K562 (cell line): ENCODE results near the gene FAM24A. TPM values are rescaled to one million over a fixed set of nuclear protein-coding genes. Genes with fewer than 3 reads are reported as not detected.
A peak's percentile ranks its signal among the peaks of the same experiment; 100 is the strongest.

ENCODE experiments used
- ATAC-seq: fragments of 200-7000 bp; cut with Tn5 transposase; 3 replicates; pipeline ENCODE4 v1.9.1; 2020; ENCODE audit warnings: moderate library complexity
- BruUV-seq: library from RNA; stranded (reverse); fragments of 400-500 nt; replicated peaks from 2 replicates; lab custom pipeline; 2021; lab: Mats Ljungman, UMichigan
- CTCF ChIA-PET: fragments of 300-600 bp; formaldehyde crosslinking; extraction: SDS; loops from one replicate; lab custom pipeline; 2021; ENCODE audit warnings: low intra/inter-chr PET ratio; lab: Yijun Ruan, JAX
- POLR2A ChIA-PET: fragments of 300-600, 350-650 bp; sonication (Branson Sonifier 250); formaldehyde crosslinking; extraction: SDS; loops from one replicate; lab custom pipeline; 2021; ENCODE audit warnings: antibody characterized with exemption, inconsistent platforms; lab: Yijun Ruan, JAX
- DNase-seq, 4 experiments: peaks; one replicate each; pipeline versions ENCODE4 v3.0.0 to v3.0.0-alpha.2; 2011 to 2018; ENCODE audit warnings: low spot score in 3 of 4, mixed read lengths in 3 of 4; ENCODE audit errors: extremely low read depth in 1 of 4
- FAIRE-seq: peaks from 2 replicates; lab custom pipeline; 2011; peaks lifted over from hg19 to GRCh38; lab: Jason Lieb, UNC
- H2AFZ ChIP-seq: 2 replicates; pipeline ENCODE4 v1.6.0; 2011; ENCODE audit warnings: low read depth, low read length, control low read depth, inconsistent platforms
- H3K27ac ChIP-seq: fragments of 200-600 bp; 3 replicates; pipeline ENCODE4 v1.8.0; 2011; ENCODE audit warnings: low read depth, mild to moderate bottlenecking, control low read depth, inconsistent platforms, low read length, moderate library complexity, mixed read lengths; ENCODE audit errors: extremely low read depth
- H3K27me3 ChIP-seq, 2 experiments: fragments of 300-600 bp in 1 of 2; 2 replicates in 1 of 2; 3 replicates in 1 of 2; pipeline versions ENCODE4 v1.6.0 to v1.8.0; 2011; ENCODE audit warnings: inconsistent platforms in 2 of 2, low read length in 2 of 2, mild to moderate bottlenecking in 1 of 2, mixed read lengths in 1 of 2, moderate library complexity in 1 of 2; ENCODE audit not compliant: control insufficient read depth in 2 of 2, insufficient read depth in 2 of 2
- H3K36me3 ChIP-seq: fragments of 300-600 bp; 3 replicates; pipeline ENCODE4 v1.8.0; 2011; ENCODE audit warnings: mild to moderate bottlenecking, low read length, inconsistent platforms; ENCODE audit not compliant: control insufficient read depth, insufficient read depth
- H3K4me1 ChIP-seq, 2 experiments: fragments of 200-600 bp in 1 of 2; replicated peaks in 1 of 2; 2 replicates in 1 of 2; 3 replicates in 1 of 2; pipeline versions ENCODE4 v1.5.1 to v1.8.0; 2011; ENCODE audit warnings: inconsistent platforms in 2 of 2, low read length in 2 of 2, mild to moderate bottlenecking in 1 of 2, mixed read lengths in 1 of 2, moderate library complexity in 1 of 2; ENCODE audit not compliant: control insufficient read depth in 2 of 2, insufficient read depth in 2 of 2
- H3K4me2 ChIP-seq: 2 replicates; pipeline ENCODE4 v1.6.1; 2011; ENCODE audit warnings: low read length, control low read depth, inconsistent platforms, mixed read lengths; ENCODE audit not compliant: insufficient read depth
- H3K4me3 ChIP-seq: fragments of 200-600 bp; sonication (generic), shearing (Covaris generic); 2 replicates; pipeline ENCODE4 v1.5.1; 2016; ENCODE audit warnings: control low read depth, inconsistent platforms
- H3K79me2 ChIP-seq: fragments of 200-600 bp; 3 replicates; pipeline ENCODE4 v1.8.0; 2011; ENCODE audit warnings: low read length, inconsistent platforms; ENCODE audit not compliant: control insufficient read depth, insufficient read depth
- H3K9ac ChIP-seq, 2 experiments: 2 replicates each; pipeline versions ENCODE4 v1.6.0 to v1.6.1; 2011; ENCODE audit warnings: low read depth in 2 of 2, low read length in 2 of 2, control low read depth in 1 of 2, inconsistent platforms in 1 of 2, mild to moderate bottlenecking in 1 of 2, mixed read lengths in 1 of 2; ENCODE audit not compliant: insufficient read depth in 1 of 2
- H3K9me1 ChIP-seq: one replicate; pipeline ENCODE4 v1.6.0; 2011; ENCODE audit warnings: inconsistent platforms, mild to moderate bottlenecking, low read length, moderate library complexity; ENCODE audit not compliant: control insufficient read depth, insufficient read depth
- H3K9me3 ChIP-seq: replicated peaks from 2 replicates; pipeline ENCODE4 v1.5.1; 2011; ENCODE audit warnings: low read depth, low read length, inconsistent platforms; ENCODE audit not compliant: control insufficient read depth, insufficient read depth
- H4K20me1 ChIP-seq: replicated peaks from 2 replicates; pipeline ENCODE4 v1.6.1; 2011; ENCODE audit warnings: low read length, inconsistent platforms, mixed read lengths; ENCODE audit not compliant: control insufficient read depth, insufficient read depth
- BMI1 ChIP-seq: fragments of 150-350 bp; IDR thresholded peaks from 2 replicates; pipeline ENCODE4 v1.6.1; 2014; ENCODE audit warnings: low read length
- CBX2 ChIP-seq: fragments of 200-600 bp; sonication (generic); IDR thresholded peaks from one replicate; pipeline ENCODE4 v1.6.1; 2012; ENCODE audit warnings: mild to moderate bottlenecking, low read length, inconsistent platforms; ENCODE audit not compliant: insufficient read depth, poor library complexity, severe bottlenecking
- CEBPG ChIP-seq, 3 experiments: fragments of 200-800 bp in 1 of 3; sonication (Bioruptor generic) in 1 of 3; sonication (generic) in 1 of 3; formaldehyde crosslinking in 1 of 3; IDR thresholded peaks in 2 of 3; conservative IDR thresholded peaks in 1 of 3; 2 replicates each; pipeline versions ENCODE4 v1.6.1 to v1.8.0; 2016 to 2022; ENCODE audit warnings: missing compliant biosample characterization in 2 of 3, missing genetic modification characterization in 2 of 3, mild to moderate bottlenecking in 1 of 3, missing genetic modification reagents in 1 of 3
- FIP1L1 ChIP-seq: fragments of 200-400 bp; formaldehyde crosslinking; IDR thresholded peaks from 2 replicates; pipeline ENCODE4 v1.6.1; 2018; ENCODE audit warnings: mild to moderate bottlenecking, low read depth, low read length; ENCODE audit not compliant: poor library complexity, severe bottlenecking
- HMGXB4 ChIP-seq: sonication (generic); formaldehyde crosslinking; IDR thresholded peaks from 2 replicates; pipeline ENCODE4 v1.8.1; 2023; ENCODE audit warnings: mild to moderate bottlenecking, missing genetic modification reagents
- HSF4 ChIP-seq: fragments of 250-450 bp; sonication (Bioruptor Pico); IDR thresholded peaks from 2 replicates; pipeline ENCODE4 v2.1.2; 2022; ENCODE audit warnings: mild to moderate bottlenecking, moderate library complexity, borderline replicate concordance
- MEIS2 ChIP-seq: fragments of 450-650 bp; IDR thresholded peaks from 2 replicates; pipeline ENCODE4 v1.6.1; 2014; ENCODE audit warnings: mild to moderate bottlenecking; ENCODE audit not compliant: partially characterized antibody
- MTA2 ChIP-seq: fragments of 450-650 bp; IDR thresholded peaks from 2 replicates; pipeline ENCODE4 v1.6.1; 2016; ENCODE audit warnings: low read depth
- NRF1 ChIP-seq, 2 experiments: fragments of 450-650 bp; IDR thresholded peaks in 1 of 2; conservative IDR thresholded peaks in 1 of 2; 2 replicates each; pipeline ENCODE4 v1.6.1; 2014; ENCODE audit warnings: mild to moderate bottlenecking in 2 of 2
- PCBP2 ChIP-seq: fragments of 200-400 bp; formaldehyde crosslinking; IDR thresholded peaks from 2 replicates; pipeline ENCODE4 v1.6.1; 2018; ENCODE audit warnings: low read length, low read depth, mild to moderate bottlenecking, moderate library complexity; ENCODE audit not compliant: poor library complexity, severe bottlenecking
- PHF20 ChIP-seq: fragments of 450-650 bp; IDR thresholded peaks from 2 replicates; pipeline ENCODE4 v1.6.1; 2018; ENCODE audit not compliant: partially characterized antibody
- RBM15 ChIP-seq: fragments of 200-400 bp; formaldehyde crosslinking; IDR thresholded peaks from 2 replicates; pipeline ENCODE4 v1.6.1; 2018; ENCODE audit warnings: mild to moderate bottlenecking, low read length, moderate library complexity; ENCODE audit not compliant: insufficient read depth
- RCOR1 ChIP-seq, 2 experiments: IDR thresholded peaks; 2 replicates each; pipeline ENCODE4 v1.6.1; 2012; ENCODE audit warnings: low read depth in 2 of 2, low read length in 2 of 2, borderline replicate concordance in 1 of 2, improper control_type of control experiment in 1 of 2
- RNF2 ChIP-seq: sonication (generic); IDR thresholded peaks from 2 replicates; pipeline ENCODE4 v1.6.1; 2016
- SMARCE1 ChIP-seq: fragments of 450-650 bp; IDR thresholded peaks from 2 replicates; pipeline ENCODE4 v1.7.1; 2016; ENCODE audit warnings: mild to moderate bottlenecking
- TAF7 ChIP-seq: fragments of 450-650 bp; IDR thresholded peaks from 2 replicates; pipeline ENCODE4 v1.6.1; 2016; ENCODE audit warnings: missing genetic modification characterization, missing compliant biosample characterization
- TAF9B ChIP-seq: fragments of 450-650 bp; IDR thresholded peaks from 2 replicates; pipeline ENCODE4 v1.6.1; 2018; ENCODE audit warnings: mild to moderate bottlenecking; ENCODE audit not compliant: partially characterized antibody
- TEAD4 ChIP-seq, 2 experiments: sonication (generic) in 1 of 2; formaldehyde crosslinking in 1 of 2; IDR thresholded peaks; 2 replicates each; pipeline versions ENCODE4 v1.6.1 to v1.8.0; 2012 to 2022; ENCODE audit warnings: borderline replicate concordance in 1 of 2, inconsistent platforms in 1 of 2, low read length in 1 of 2, mild to moderate bottlenecking in 1 of 2, missing genetic modification reagents in 1 of 2
- ZEB2 ChIP-seq: fragments of 450-650 bp; IDR thresholded peaks from 2 replicates; pipeline ENCODE4 v1.6.1; 2016
- ZFP36 ChIP-seq: fragments of 150-350 bp; IDR thresholded peaks from 2 replicates; pipeline ENCODE4 v1.6.1; 2018; ENCODE audit warnings: low read length, low read depth; ENCODE audit not compliant: partially characterized antibody
- ZFPM2 ChIP-seq: fragments of 250-450 bp; sonication (Bioruptor Pico); IDR thresholded peaks from 2 replicates; pipeline ENCODE4 v1.5.1; 2022; ENCODE audit warnings: mild to moderate bottlenecking
- ZNF174 ChIP-seq: fragments of 250-450 bp; sonication (Bioruptor Pico); IDR thresholded peaks from 2 replicates; pipeline ENCODE4 v1.4.0; 2020; ENCODE audit warnings: mild to moderate bottlenecking
- ZNF41 ChIP-seq: fragments of 250-450 bp; sonication (Bioruptor Pico); conservative IDR thresholded peaks from 2 replicates; pipeline ENCODE4 v1.4.0; 2020; ENCODE audit warnings: mild to moderate bottlenecking
- ZNF561 ChIP-seq: fragments of 450-650 bp; formaldehyde crosslinking; conservative IDR thresholded peaks from 2 replicates; pipeline ENCODE4 v1.4.0; 2020; ENCODE audit warnings: mild to moderate bottlenecking, moderate library complexity
- WGBS: fragments of 100-300 bp; shearing (Covaris generic); methylation state at CpG from one replicate; pipeline ENCODE4 v1.1.6; 2016; ENCODE audit warnings: low coverage, mixed read lengths; ENCODE audit not compliant: insufficient coverage; ENCODE audit errors: missing lambda C conversion rate; 5-methylcytosine and 5-hydroxymethylcytosine counted together
- in situ Hi-C: fragments of 300-500 bp; cut with MboI; formaldehyde crosslinking; loops from 4 replicates; pipeline ENCODE4 v1.15.0; 2018; ENCODE audit warnings: inconsistent platforms, mixed read lengths
- intact Hi-C: fragments of 100-400 bp; cut with micrococcal nuclease; formaldehyde crosslinking; loops from 2 replicates; pipeline ENCODE4 v1.14.2; 2022
- polyA plus RNA-seq, 8 experiments: library from polyadenylated mRNA; depleted of rRNA in 4 of 8; stranded (reverse) in 5 of 8; unstranded in 3 of 8; fragments of >200 nt; fragmentation: Nextera tagmentation in 2 of 8; fragmentation: Illumina TruSeq in 1 of 8; extraction: Ambion mirVana in 2 of 8; extraction: Trizol in 1 of 8; gene quantifications; 2 replicates each; pipeline versions ENCODE4 v1.2.1 to v1.2.3, GENCODE V29; 2011 to 2014; ENCODE audit warnings: inconsistent platforms in 1 of 8, missing spikeins in 1 of 8
- total RNA-seq, 7 experiments: library from RNA; depleted of rRNA in 6 of 7; stranded (reverse); fragments of >200 nt in 6 of 7; fragmentation: Illumina TruSeq in 2 of 7; extraction: Trizol in 2 of 7; gene quantifications; 2 replicates each; pipeline versions ENCODE4 v1.2.1 to v1.2.3, GENCODE V29; 2011 to 2021; ENCODE audit warnings: low replicate concordance in 1 of 7

Gene FAM24A
- total and polyA plus RNA-seq, 9 of the 15 experiments (the other 6 are each of a cell fraction or from before 2014, with no cell fraction given): not detected

DNA sequence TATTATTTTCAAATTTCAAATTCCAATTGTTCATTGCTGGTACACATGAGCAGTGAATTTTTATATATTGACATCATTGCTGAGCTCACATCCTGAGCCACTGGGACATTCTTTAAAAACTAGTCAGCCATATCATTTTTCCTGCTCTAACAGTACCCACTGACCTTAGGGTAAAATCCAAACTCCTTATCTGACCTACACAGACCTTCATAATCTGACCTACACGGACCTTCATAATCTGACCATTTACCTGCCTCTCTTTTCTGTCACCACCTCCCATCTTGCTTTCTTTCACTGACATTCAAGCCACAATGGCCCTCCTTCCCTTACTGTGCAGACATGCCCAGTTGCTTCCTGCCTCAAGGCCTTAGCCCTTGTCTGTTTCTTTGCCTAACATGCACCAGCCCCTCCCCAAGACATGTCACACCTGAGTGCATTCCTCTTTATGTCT is 48.7 kb upstream of the FAM24A start:
- Histone ChIP-seq H3K4me3 (no peak overlapping the region), H3K9me3 (no peaks in the 10 kb centered on the region), H4K20me1 (peaks cover 18% of the 10 kb centered on the region), H3K9ac (no peak overlapping the region), H3K9me1 (no peaks in the 10 kb centered on the region), H3K27me3 (no peaks in the 10 kb centered on the region), H3K4me1 (peaks cover 0 to 6% of the 10 kb centered on the region in 2 experiments; a peak in 2 of 5 replicates), H3K4me2 (no peak overlapping the region), H3K79me2 (peaks cover 73% of the 10 kb centered on the region), H2AFZ (no peak overlapping the region), H3K27ac (no peak overlapping the region), H3K36me3 (no peaks in the 10 kb centered on the region)
- in situ Hi-C loops (no loop called here), intact Hi-C loops (no loop called here)
- peak; percentile 57 for FAIRE-seq
- BruUV-seq: no TSS peak
- ATAC-seq: peak; percentile 70
- DNase-seq: peak in 2 of 4 experiments; percentile 24 to 43
- 0% methylated on average over 1 of the region's 1 CpG for WGBS
- CTCF ChIA-PET: no interaction called here
- POLR2A ChIA-PET: no interaction called here
- TF ChIP-seq RBM15 (no peak), ZNF41 (CRISPR knock-in tag) (no peak), CBX2 (no peak), TEAD4 (IDR thresholded peaks at IDR 0.05; ENCODE audit: low read length) (peak; percentile 76), TEAD4 (CRISPR knock-in tag; IDR thresholded peaks at IDR 0.05; ENCODE audit: borderline replicate concordance) (no peak), RNF2 (no peak), FIP1L1 (no peak), ZEB2 (peak; percentile 94), ZFP36 (no peak), CEBPG (CRISPR knock-in tag; IDR thresholded peaks at IDR 0.05) (no peak), CEBPG (tag; conservative IDR thresholded peaks at IDR 0.05 in 1 of 2, IDR thresholded peaks at IDR 0.05 in 1 of 2) (no peak), SMARCE1 (peak; percentile 67; the same call in 1 of the 2 replicates), HMGXB4 (CRISPR knock-in tag) (no peak), NRF1 (conservative IDR thresholded peaks at IDR 0.05 in 1 of 2, IDR thresholded peaks at IDR 0.05 in 1 of 2) (0 out of 4 replicates have a peak, but pooled peaks of 1 of the 2 experiments have one; percentile 16), PHF20 (no peak), MEIS2 (peak; percentile 85), PCBP2 (no peak), ZFPM2 (no peak), ZNF561 (CRISPR knock-in tag) (no peak), ZNF174 (CRISPR knock-in tag) (no peak), TAF7 (tag) (no peak), TAF9B (no peak), HSF4 (CRISPR knock-in tag) (no peak), MTA2 (peak; percentile 68; the same call in 1 of the 2 replicates), BMI1 (no peak), RCOR1 (IDR thresholded peaks at IDR 0.05; ENCODE audit: borderline replicate concordance in 1 of 2, low read depth in 2 of 2, low read length in 2 of 2) (peak; percentile 52 to 97; a peak in 3 of 4 replicates)
